WTC11 (cell line): ENCODE data around the gene SLC8A3.

ENCODE experiments used
- CBFB ChIP-seq: sonication (generic); formaldehyde crosslinking; IDR thresholded peaks from 2 replicates; pipeline ENCODE4 v1.8.1; 2022; ENCODE audit warnings: mild to moderate bottlenecking, low read depth, missing genetic modification reagents
- CREB1 ChIP-seq: sonication (generic); formaldehyde crosslinking; IDR thresholded peaks from 2 replicates; pipeline ENCODE4 v1.8.0; 2023; ENCODE audit warnings: mild to moderate bottlenecking, missing genetic modification reagents
- CTCF ChIP-seq: fragments of 200-600 bp; IDR thresholded peaks from 2 replicates; pipeline ENCODE4 v1.8.0; 2022; ENCODE audit warnings: antibody characterized with exemption
- GABPB1 ChIP-seq: sonication (generic); formaldehyde crosslinking; IDR thresholded peaks from 2 replicates; pipeline ENCODE4 v1.8.1; 2023; ENCODE audit warnings: mild to moderate bottlenecking, missing genetic modification reagents
- IRF1 ChIP-seq: sonication (generic); formaldehyde crosslinking; IDR thresholded peaks from 2 replicates; pipeline ENCODE4 v1.8.0; 2023; ENCODE audit warnings: missing genetic modification reagents
- JUN ChIP-seq: sonication (generic); formaldehyde crosslinking; IDR thresholded peaks from 2 replicates; pipeline ENCODE4 v1.8.0; 2023; ENCODE audit warnings: mild to moderate bottlenecking, missing genetic modification reagents
- KAT7 ChIP-seq: sonication (generic); formaldehyde crosslinking; IDR thresholded peaks from 2 replicates; pipeline ENCODE4 v1.8.1; 2023; ENCODE audit warnings: missing genetic modification reagents, mild to moderate bottlenecking, borderline replicate concordance
- TEAD1 ChIP-seq: sonication (generic); formaldehyde crosslinking; IDR thresholded peaks from 2 replicates; pipeline ENCODE4 v1.8.0; 2022; ENCODE audit warnings: mild to moderate bottlenecking, missing genetic modification reagents
- TP53 ChIP-seq: sonication (generic); formaldehyde crosslinking; IDR thresholded peaks from 2 replicates; pipeline ENCODE4 v1.8.1; 2023; ENCODE audit warnings: mild to moderate bottlenecking, missing genetic modification reagents
- ZNF121 ChIP-seq: sonication (generic); formaldehyde crosslinking; IDR thresholded peaks from 2 replicates; pipeline ENCODE4 v1.8.0; 2023; ENCODE audit warnings: missing genetic modification reagents
- TF ChIP-seq, protein P1 (sequence below): sonication (generic); formaldehyde crosslinking; conservative IDR thresholded peaks from 2 replicates; pipeline ENCODE4 v1.8.1; 2022; ENCODE audit warnings: mild to moderate bottlenecking, missing genetic modification reagents
- TF ChIP-seq, protein P2 (sequence below): fragments of 250-450 bp; sonication (Bioruptor Pico); IDR thresholded peaks from 2 replicates; pipeline ENCODE4 v1.9.0; 2021; ENCODE audit warnings: moderate library complexity, mild to moderate bottlenecking, inconsistent platforms, borderline replicate concordance

DNA sequence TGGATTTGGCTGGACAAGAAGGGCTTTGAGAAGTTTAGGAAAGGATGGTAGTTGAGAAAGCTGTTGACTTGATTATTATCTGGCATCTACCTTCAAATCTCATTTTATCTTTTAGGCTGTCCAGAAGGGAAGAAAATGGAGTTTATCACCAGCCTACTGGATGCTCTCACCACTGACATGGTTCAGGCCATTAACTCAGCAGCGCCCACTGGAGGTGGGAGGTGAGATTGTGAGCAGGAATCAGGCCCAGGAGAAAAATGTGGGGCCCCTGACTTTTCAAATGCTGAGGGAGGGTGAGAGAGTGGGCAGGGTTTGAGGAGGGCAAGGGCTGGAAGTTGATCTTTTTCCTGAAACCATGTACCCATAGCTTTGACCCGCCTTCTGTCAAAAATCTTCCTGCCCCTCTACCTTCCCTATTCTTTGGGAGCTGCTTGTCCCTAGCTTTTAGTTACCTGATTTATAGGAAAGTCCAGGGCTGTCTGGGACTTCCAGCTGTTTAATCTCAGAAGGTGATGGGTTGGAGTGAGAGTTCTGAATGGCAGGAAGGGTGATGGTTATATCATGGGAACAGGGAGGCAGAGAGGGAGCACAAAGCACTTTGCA lies 175.4 kb downstream of the SLC8A3 start:
- peak; percentile 81 for TF ChIP-seq CTCF
- TF ChIP-seq, protein P1, sequence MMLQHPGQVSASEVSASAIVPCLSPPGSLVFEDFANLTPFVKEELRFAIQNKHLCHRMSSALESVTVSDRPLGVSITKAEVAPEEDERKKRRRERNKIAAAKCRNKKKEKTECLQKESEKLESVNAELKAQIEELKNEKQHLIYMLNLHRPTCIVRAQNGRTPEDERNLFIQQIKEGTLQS (CRISPR knock-in tag) = no peak
- TF ChIP-seq JUN (CRISPR knock-in tag) = no peak
- no peak for TF ChIP-seq CREB1 (CRISPR knock-in tag)
- TF ChIP-seq GABPB1 (CRISPR knock-in tag) = no peak
- TF ChIP-seq, protein P2, sequence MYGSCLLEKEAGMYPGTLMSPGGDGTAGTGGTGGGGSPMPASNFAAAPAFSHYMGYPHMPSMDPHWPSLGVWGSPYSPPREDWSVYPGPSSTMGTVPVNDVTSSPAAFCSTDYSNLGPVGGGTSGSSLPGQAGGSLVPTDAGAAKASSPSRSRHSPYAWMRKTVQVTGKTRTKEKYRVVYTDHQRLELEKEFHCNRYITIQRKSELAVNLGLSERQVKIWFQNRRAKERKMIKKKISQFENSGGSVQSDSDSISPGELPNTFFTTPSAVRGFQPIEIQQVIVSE = no peak
- TF ChIP-seq CBFB (CRISPR knock-in tag) = no peak
- TF ChIP-seq TEAD1 (CRISPR knock-in tag) = no peak
- TF ChIP-seq IRF1 (CRISPR knock-in tag) = no peak
- TF ChIP-seq TP53 (CRISPR knock-in tag) = no peak
- TF ChIP-seq ZNF121 = no peak
- TF ChIP-seq KAT7 (CRISPR knock-in tag) = no peak
